ENCODE data around the gene SGSM1. TPM values are rescaled to one million over a fixed set of nuclear protein-coding genes. Genes with fewer than 3 reads are reported as not detected.

SGSM1 gene
- total and polyA plus RNA-seq, 2 of the 4 experiments (the other 2 are of a cell fraction): not detected

GRCh38 chr22:24883432-24883831 lies 77.4 kb downstream of the SGSM1 start:
- Histone ChIP-seq H2BK120ac (ENCODE audit: low read depth, low read length) (no peak overlapping the region), H3K27me3 (ENCODE audit: control insufficient read depth, insufficient read depth, low read length) (no peaks in the 10 kb centered on the region), H4K5ac (ENCODE audit: low read depth, low read length) (no peak overlapping the region), H4K8ac (ENCODE audit: low read depth in 2 of 2, low read length in 2 of 2) (no peak overlapping the region), H3K56ac (ENCODE audit: extremely low read depth, insufficient read depth, low read length) (no peak overlapping the region), H3K9ac (ENCODE audit: low read depth, low read length) (no peak overlapping the region), H2AK5ac (ENCODE audit: low read depth, low read length) (no peak overlapping the region), H4K20me1 (ENCODE audit: insufficient read depth, low read length) (no peaks in the 10 kb centered on the region), H2BK15ac (ENCODE audit: low read depth, low read length) (no peak overlapping the region), H3K27ac (ENCODE audit: insufficient read depth, low read length) (no peak overlapping the region), H3K23ac (ENCODE audit: low read depth, low read length) (no peak overlapping the region), H4K91ac (ENCODE audit: insufficient read depth, low read depth, low read length) (no peak overlapping the region), H3K4ac (ENCODE audit: low read depth, low read length) (no peak overlapping the region), H3K9me3 (ENCODE audit: control insufficient read depth, insufficient read depth, low read length) (no peaks in the 10 kb centered on the region), H3K9me1 (ENCODE audit: insufficient read depth, low read length) (no peaks in the 10 kb centered on the region), H2AK9ac (replicated peaks; ENCODE audit: low read depth, low read length, poor library complexity) (no peak overlapping the region), H3K79me1 (ENCODE audit: low read depth in 1 of 2, low read length in 2 of 2) (no peaks in the 10 kb centered on the region), H2AFZ (replicated peaks; ENCODE audit: low read length, poor library complexity) (no peak overlapping the region), H3K18ac (ENCODE audit: low read depth, low read length) (no peak overlapping the region), H3K14ac (replicated peaks; ENCODE audit: low read depth, low read length) (no peak overlapping the region), H3K36me3 (ENCODE audit: control insufficient read depth, insufficient read depth, low read length) (no peaks in the 10 kb centered on the region), H3K4me3 (ENCODE audit: insufficient read depth, low read depth, low read length) (no peak overlapping the region), H3K4me2 (ENCODE audit: low read depth, low read length) (no peak overlapping the region), H2BK5ac (ENCODE audit: low read depth, low read length, poor library complexity, severe bottlenecking) (no peak overlapping the region), H3K4me1 (ENCODE audit: control insufficient read depth, insufficient read depth, low read length) (no peaks in the 10 kb centered on the region), H2BK20ac (ENCODE audit: low read depth, low read length) (no peak overlapping the region)
- POLR2A ChIA-PET (ENCODE audit: unreplicated experiment): no interaction called here
- BruUV-seq (replicated peaks): no TSS peak
- WGBS, 2 experiments (ENCODE audit: extremely low coverage in 2 of 2, insufficient read length in 1 of 2): 13% methylated on average over 1 of the region's 6 CpGs; no CpG with 5 or more reads in 1 of the 2 experiments
- CTCF ChIA-PET: no interaction called here
- in situ Hi-C loops (cut with MboI; ENCODE audit: low sequenced_read_pairs): no loop called here
- dilution Hi-C loops (cut with HindIII; ENCODE audit: low sequenced_read_pairs, unreplicated experiment): no loop called here
- TF ChIP-seq RCOR1 (IDR thresholded peaks at IDR 0.05; ENCODE audit: insufficient replicate concordance, low read length): no peak
- no peak for TF ChIP-seq BHLHE40 (IDR thresholded peaks at IDR 0.05; ENCODE audit: low read depth, low read length)
- TF ChIP-seq RAD21 (IDR thresholded peaks at IDR 0.05; ENCODE audit: low read length): no peak
- TF ChIP-seq SMC3 (IDR thresholded peaks at IDR 0.05; ENCODE audit: low read depth, low read length): no peak
- no peak for TF ChIP-seq POLR2A (IDR thresholded peaks at IDR 0.05; ENCODE audit: low read depth, low read length)
- no peak for TF ChIP-seq NFE2L2 (IDR thresholded peaks at IDR 0.05; ENCODE audit: low read depth, low read length)
- no peak for TF ChIP-seq ELK1 (IDR thresholded peaks at IDR 0.05; ENCODE audit: borderline replicate concordance, low read depth, low read length)
- no peak for TF ChIP-seq MXI1 (IDR thresholded peaks at IDR 0.05; ENCODE audit: borderline replicate concordance, low read depth, low read length)
- DNase-seq (no peak), ATAC-seq (ENCODE audit: low read depth) (no peak)
- intact Hi-C loops (cut with micrococcal nuclease): no loop called here

Data from IMR-90 (cell line).